GM13977 (cell line): Measurements from ENCODE around the gene GPAM.
"Not testable (repeated sequence)": the region's sequence is repeated elsewhere in the genome, so short reads cannot be mapped to it uniquely, and the experiment has no call there.

Experiments
- DNase-seq: peaks from one replicate; pipeline ENCODE4 v3.0.0; 2012; ENCODE audit warnings: low spot score
- CTCF ChIP-seq: IDR thresholded peaks from 2 replicates; pipeline ENCODE4 v1.5.1; 2012; ENCODE audit warnings: mild to moderate bottlenecking, control low read depth; ENCODE audit not compliant: insufficient read depth; ENCODE audit errors: extremely low read depth, missing control alignments
- in situ Hi-C: fragments of 300-500 bp; cut with MboI; formaldehyde crosslinking; loops from one replicate; pipeline ENCODE4 v1.12.0; 2022; ENCODE audit warnings: low sequenced_read_pairs, low pct_unique_long_range_greater_than_20kb, mixed read lengths, inconsistent platforms; ENCODE audit not compliant: unreplicated experiment

The GPAM gene

GRCh38 chr10:112115781-112116385 is 67.7 kb downstream of the GPAM start:
- TF ChIP-seq CTCF, result peak; percentile 86
- DNase-seq, result peak; percentile 65
- in situ Hi-C loops, result no loop called here

GRCh38 chr10:112109779-112110178 is 73.8 kb downstream of the GPAM start:
- DNase-seq, in situ Hi-C loops: not testable (repeated sequence)
